Measurements from ENCODE around the gene LIFR. TPM values are rescaled to one million over a fixed set of nuclear protein-coding genes. Genes with fewer than 3 reads are reported as not detected.

LIFR gene
- total and polyA plus RNA-seq, 12 donors: 9.2 to 118 (median 59.0) TPM

DNA sequence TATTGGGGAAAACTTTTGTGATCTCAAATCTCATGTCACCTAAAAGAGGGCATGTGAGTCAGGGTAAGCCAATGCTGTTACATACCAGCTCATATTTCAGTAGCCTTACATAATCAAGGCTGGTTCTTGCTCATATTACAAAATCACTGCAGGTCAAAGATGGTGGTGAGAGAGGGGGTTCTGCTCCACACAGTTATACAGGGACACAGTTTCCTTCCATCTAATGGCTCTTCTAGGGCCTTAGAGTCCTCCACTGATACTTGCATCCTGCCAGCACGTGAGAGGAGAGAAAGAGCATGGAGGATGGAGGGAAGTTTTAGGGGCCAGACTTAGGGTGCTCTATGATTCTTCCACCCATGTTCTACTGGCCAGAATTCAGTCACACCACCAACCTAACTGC is 130.0 kb downstream of the LIFR start:
- no peaks in the 10 kb centered on the region for H3K9me3 ChIP-seq (replicated peaks in 1 of 3)
- TF ChIP-seq POLR2A (IDR thresholded peaks at IDR 0.05): no peak
- TF ChIP-seq, protein P1, sequence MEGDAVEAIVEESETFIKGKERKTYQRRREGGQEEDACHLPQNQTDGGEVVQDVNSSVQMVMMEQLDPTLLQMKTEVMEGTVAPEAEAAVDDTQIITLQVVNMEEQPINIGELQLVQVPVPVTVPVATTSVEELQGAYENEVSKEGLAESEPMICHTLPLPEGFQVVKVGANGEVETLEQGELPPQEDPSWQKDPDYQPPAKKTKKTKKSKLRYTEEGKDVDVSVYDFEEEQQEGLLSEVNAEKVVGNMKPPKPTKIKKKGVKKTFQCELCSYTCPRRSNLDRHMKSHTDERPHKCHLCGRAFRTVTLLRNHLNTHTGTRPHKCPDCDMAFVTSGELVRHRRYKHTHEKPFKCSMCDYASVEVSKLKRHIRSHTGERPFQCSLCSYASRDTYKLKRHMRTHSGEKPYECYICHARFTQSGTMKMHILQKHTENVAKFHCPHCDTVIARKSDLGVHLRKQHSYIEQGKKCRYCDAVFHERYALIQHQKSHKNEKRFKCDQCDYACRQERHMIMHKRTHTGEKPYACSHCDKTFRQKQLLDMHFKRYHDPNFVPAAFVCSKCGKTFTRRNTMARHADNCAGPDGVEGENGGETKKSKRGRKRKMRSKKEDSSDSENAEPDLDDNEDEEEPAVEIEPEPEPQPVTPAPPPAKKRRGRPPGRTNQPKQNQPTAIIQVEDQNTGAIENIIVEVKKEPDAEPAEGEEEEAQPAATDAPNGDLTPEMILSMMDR (IDR thresholded peaks at IDR 0.05): no peak
- no peak overlapping the region for H3K4me3 ChIP-seq
- DNase-seq: no peak
- WGBS, 4 donors: 81 to 100% (median 85%) methylated on average over 1 of the region's 1 CpG; no CpG with 5 or more reads in 1 of the 4 donors
- H3K27ac ChIP-seq: no peak overlapping the region
- H3K27me3 ChIP-seq: no peaks in the 10 kb centered on the region
- no peaks in the 10 kb centered on the region for H3K4me1 ChIP-seq (replicated peaks in 1 of 2)
- intact Hi-C loops (cut with DNase I): no loop called here
- no peaks in the 10 kb centered on the region for H3K36me3 ChIP-seq (replicated peaks in 1 of 2)

Small RNA genes lying within 50 kb of the gene (microRNA-seq; reads per million reads assigned to microRNA genes)
- gene MIR3650: 0 reads per million in 3 donors

Small RNA genes lying within 50 kb of the gene (small RNA-seq; reads per million reads assigned to genes)
- 0 to 0.08 reads per million in 2 donors for gene AC091839.1
- gene MIR3650: 0 reads per million in 2 donors
